CD14-positive monocyte (primary cell): ENCODE results near the gene VPS26B. TPM values are rescaled to one million over a fixed set of nuclear protein-coding genes. Genes with fewer than 3 reads are reported as not detected.
A peak's percentile ranks its signal among the peaks of the same experiment; 100 is the strongest.

ENCODE experiments used
- DNase-seq, 3 donors: peaks; one replicate each; pipeline ENCODE4 v3.0.0-alpha.2; 2011 to 2022
- H2AFZ ChIP-seq: 2 replicates; pipeline ENCODE4 v1.6.0; 2012; ENCODE audit warnings: mild to moderate bottlenecking, low read depth, low read length, inconsistent platforms; ENCODE audit not compliant: insufficient read depth, poor library complexity, severe bottlenecking
- H3K27ac ChIP-seq, 2 donors: 1 replicate in 1 of 2; 2 replicates in 1 of 2; pipeline ENCODE4 v1.5.1; 2012 to 2013; ENCODE audit warnings: low read length in 2 of 2, control low read depth in 1 of 2, inconsistent platforms in 1 of 2, low read depth in 1 of 2, mild to moderate bottlenecking in 1 of 2
- H3K27me3 ChIP-seq, 2 donors: one replicate each; pipeline versions ENCODE4 v1.6.0 to v1.6.1; 2011 to 2013; ENCODE audit warnings: low read length in 2 of 2; ENCODE audit not compliant: control insufficient read depth in 2 of 2, insufficient read depth in 2 of 2
- H3K36me3 ChIP-seq, 2 donors: replicated peaks in 1 of 2; 1 replicate in 1 of 2; 2 replicates in 1 of 2; pipeline versions ENCODE4 v1.5.1 to v1.6.1; 2012 to 2013; ENCODE audit warnings: low read length in 2 of 2, control low read depth in 1 of 2, inconsistent platforms in 1 of 2, mild to moderate bottlenecking in 1 of 2; ENCODE audit not compliant: insufficient read depth in 2 of 2, control insufficient read depth in 1 of 2
- H3K4me1 ChIP-seq, 2 donors: 1 replicate in 1 of 2; 2 replicates in 1 of 2; pipeline versions ENCODE4 v1.5.1 to v1.6.1; 2012 to 2013; ENCODE audit warnings: low read length in 2 of 2, control low read depth in 1 of 2, inconsistent platforms in 1 of 2, mild to moderate bottlenecking in 1 of 2, moderate library complexity in 1 of 2; ENCODE audit not compliant: insufficient read depth in 2 of 2, control insufficient read depth in 1 of 2
- H3K4me2 ChIP-seq: replicated peaks from 2 replicates; pipeline ENCODE3; 2012; ENCODE audit warnings: low read length, moderate library complexity, mild to moderate bottlenecking; ENCODE audit not compliant: poor library complexity, severe bottlenecking; ENCODE audit errors: extremely low read depth
- H3K4me3 ChIP-seq, 3 experiments: fragments of 200-600 bp in 1 of 3; sonication (generic) in 1 of 3; replicated peaks in 1 of 3; 1 replicate in 2 of 3; 2 replicates in 1 of 3; pipeline ENCODE4 v1.5.1; 2011 to 2013; ENCODE audit warnings: low read length in 3 of 3, mild to moderate bottlenecking in 3 of 3, control low read depth in 2 of 3, low read depth in 2 of 3, inconsistent platforms in 1 of 3, moderate library complexity in 1 of 3
- H3K79me2 ChIP-seq: 2 replicates; pipeline ENCODE4 v1.6.0; 2012; ENCODE audit warnings: mild to moderate bottlenecking, control low read depth, inconsistent platforms, low read length, moderate library complexity; ENCODE audit not compliant: insufficient read depth
- H3K9ac ChIP-seq: 2 replicates; pipeline ENCODE4 v1.6.0; 2017; ENCODE audit warnings: low read length, mild to moderate bottlenecking; ENCODE audit not compliant: insufficient read depth, poor library complexity, severe bottlenecking
- H3K9me3 ChIP-seq, 2 donors: replicated peaks in 1 of 2; 1 replicate in 1 of 2; 2 replicates in 1 of 2; pipeline versions ENCODE4 v1.5.1 to v1.6.1; 2012 to 2013; ENCODE audit warnings: low read length in 2 of 2, control low read depth in 1 of 2; ENCODE audit not compliant: control insufficient read depth in 1 of 2, insufficient read depth in 1 of 2
- H4K20me1 ChIP-seq: 2 replicates; pipeline ENCODE4 v1.6.0; 2012; ENCODE audit warnings: mild to moderate bottlenecking, low read length, control low read depth, moderate library complexity; ENCODE audit not compliant: insufficient read depth
- H3K27ac Mint-ChIP-seq, 7 donors: one replicate each; pipeline ENCODE4 v1.8.0; 2020; ENCODE audit warnings: mild to moderate bottlenecking in 7 of 7, mixed read lengths in 7 of 7, moderate library complexity in 6 of 7, inconsistent platforms in 2 of 7
- H3K27me3 Mint-ChIP-seq, 3 donors: one replicate each; pipeline ENCODE4 v1.8.0; 2021 to 2022; ENCODE audit warnings: low read depth in 3 of 3, mild to moderate bottlenecking in 3 of 3, mixed read lengths in 3 of 3, moderate library complexity in 3 of 3, inconsistent platforms in 1 of 3
- H3K36me3 Mint-ChIP-seq, 2 donors: one replicate each; pipeline ENCODE4 v1.8.0; 2020; ENCODE audit warnings: mixed read lengths in 2 of 2, inconsistent platforms in 1 of 2, mild to moderate bottlenecking in 1 of 2
- H3K4me1 Mint-ChIP-seq: one replicate; pipeline ENCODE4 v1.8.0; 2020; ENCODE audit warnings: mild to moderate bottlenecking, mixed read lengths
- H3K4me3 Mint-ChIP-seq, 2 donors: one replicate each; pipeline ENCODE4 v1.8.0; 2020; ENCODE audit warnings: mild to moderate bottlenecking in 2 of 2, mixed read lengths in 2 of 2, moderate library complexity in 1 of 2
- H3K9me3 Mint-ChIP-seq, 7 donors: one replicate each; pipeline ENCODE4 v1.8.0; 2020 to 2022; ENCODE audit warnings: mixed read lengths in 7 of 7, mild to moderate bottlenecking in 6 of 7, moderate library complexity in 6 of 7, inconsistent platforms in 2 of 7
- CTCF ChIP-seq: fragments of 200-600 bp; IDR thresholded peaks from one replicate; pipeline ENCODE4 v1.8.0; 2022; ENCODE audit warnings: antibody characterized with exemption, mild to moderate bottlenecking
- WGBS: methylation state at CpG from one replicate; pipeline ENCODE4 v1.1.5; 2013; ENCODE audit warnings: missing lambda C conversion rate; ENCODE audit not compliant: insufficient coverage; 5-methylcytosine and 5-hydroxymethylcytosine counted together
- intact Hi-C, 2 donors: fragments of 100-400 bp; cut with micrococcal nuclease; formaldehyde crosslinking; loops; one replicate each; pipeline versions ENCODE4 v1.15.0 to v1.15.1; 2023
- polyA plus RNA-seq, 3 donors: library from polyadenylated mRNA; depleted of rRNA in 1 of 3; unstranded in 2 of 3; stranded (reverse) in 1 of 3; fragments of 300-500 nt in 2 of 3; fragments of >200 nt in 1 of 3; fragmentation: Illumina TruSeq in 2 of 3; gene quantifications; 1 replicate in 2 of 3; 2 replicates in 1 of 3; pipeline ENCODE4 v1.2.3, GENCODE V29; 2012 to 2021

VPS26B gene
- polyA plus RNA-seq, 3 donors = 30.4 to 38.4 (median 34.3) TPM

GRCh38 chr11:134238956-134239355 lies 14.5 kb downstream of the VPS26B start:
- no peak for TF ChIP-seq CTCF
- WGBS = 100% methylated on average over 1 of the region's 5 CpGs
- no peak overlapping the region for H3K9ac ChIP-seq
- no peak overlapping the region for H3K27ac ChIP-seq
- no peaks in the 10 kb centered on the region for H3K9me3 Mint-ChIP-seq
- peaks cover 79 to 93% of the 10 kb centered on the region in 2 donors for H3K36me3 Mint-ChIP-seq
- H3K4me1 Mint-ChIP-seq = no peaks in the 10 kb centered on the region
- no peaks in the 10 kb centered on the region for H3K27me3 Mint-ChIP-seq
- no peak overlapping the region for H2AFZ ChIP-seq
- no peaks in the 10 kb centered on the region for H3K4me1 ChIP-seq
- intact Hi-C loops = no loop called here
- peaks cover 3% of the 10 kb centered on the region for H3K79me2 ChIP-seq
- H3K9me3 ChIP-seq = no peaks in the 10 kb centered on the region
- no peaks in the 10 kb centered on the region for H3K27me3 ChIP-seq
- DNase-seq = no peak
- no peak overlapping the region for H3K4me2 ChIP-seq
- peak overlapping the region in 1 of 7 donors; percentile 3 for H3K27ac Mint-ChIP-seq
- no peak overlapping the region for H3K4me3 Mint-ChIP-seq
- peaks cover 18% of the 10 kb centered on the region for H4K20me1 ChIP-seq
- H3K4me3 ChIP-seq = no peak overlapping the region
- H3K36me3 ChIP-seq = peaks cover 66 to 91% of the 10 kb centered on the region in 2 donors

- no peak overlapping the region for H3K27ac ChIP-seq
- no peaks in the 10 kb centered on the region for H3K79me2 ChIP-seq
- no peaks in the 10 kb centered on the region for H3K4me1 ChIP-seq
- no CpG with 5 or more reads among the region's 6 CpGs for WGBS
- H3K4me3 Mint-ChIP-seq = no peak overlapping the region
- H3K4me2 ChIP-seq = no peak overlapping the region
- H3K9me3 Mint-ChIP-seq = no peaks in the 10 kb centered on the region
- H3K4me3 ChIP-seq = no peak overlapping the region
- H3K36me3 Mint-ChIP-seq = peaks cover 83 to 95% of the 10 kb centered on the region in 2 donors
- peaks cover 72 to 95% of the 10 kb centered on the region in 2 donors for H3K36me3 ChIP-seq
- peaks cover 7% of the 10 kb centered on the region for H4K20me1 ChIP-seq
- no peaks in the 10 kb centered on the region for H3K27me3 Mint-ChIP-seq
- H3K27me3 ChIP-seq = no peaks in the 10 kb centered on the region
- no peaks in the 10 kb centered on the region for H3K9me3 ChIP-seq
- TF ChIP-seq CTCF = no peak
- intact Hi-C loops = no loop called here
- DNase-seq = no peak
- H2AFZ ChIP-seq = no peak overlapping the region
- no peaks in the 10 kb centered on the region for H3K4me1 Mint-ChIP-seq
- H3K27ac Mint-ChIP-seq = no peak overlapping the region
- no peak overlapping the region for H3K9ac ChIP-seq
These were observed 16.1 kb downstream of the VPS26B start for GRCh38 chr11:134240592-134240991.
